Adrenal gland (tissue), 5 donors: ENCODE measurements around the gene MBTPS2.
"Not testable (repeated sequence)": the region's sequence is repeated elsewhere in the genome, so short reads cannot be mapped to it uniquely, and the experiment has no call there.

Experiments used
- POLR2A ChIP-seq, 2 donors: fragments of 450-650 bp; IDR thresholded peaks; one replicate each; pipeline ENCODE4 v1.6.1; 2017; ENCODE audit warnings: antibody characterized with exemption in 2 of 2, mild to moderate bottlenecking in 2 of 2, moderate library complexity in 1 of 2
- TF ChIP-seq, protein P1 (sequence below), 6 experiments: fragments of 450-650 bp in 4 of 6; fragments of 200-600 bp in 2 of 6; sonication (generic) in 1 of 6; IDR thresholded peaks; 1 replicate in 5 of 6; 2 replicates in 1 of 6; pipeline versions ENCODE4 v1.5.1 to v1.8.0; 2016 to 2021; ENCODE audit warnings: antibody characterized with exemption in 6 of 6, mild to moderate bottlenecking in 2 of 6, moderate library complexity in 1 of 6
- donor health status: DM: no; HTN: no; CAD: no.

DNA sequence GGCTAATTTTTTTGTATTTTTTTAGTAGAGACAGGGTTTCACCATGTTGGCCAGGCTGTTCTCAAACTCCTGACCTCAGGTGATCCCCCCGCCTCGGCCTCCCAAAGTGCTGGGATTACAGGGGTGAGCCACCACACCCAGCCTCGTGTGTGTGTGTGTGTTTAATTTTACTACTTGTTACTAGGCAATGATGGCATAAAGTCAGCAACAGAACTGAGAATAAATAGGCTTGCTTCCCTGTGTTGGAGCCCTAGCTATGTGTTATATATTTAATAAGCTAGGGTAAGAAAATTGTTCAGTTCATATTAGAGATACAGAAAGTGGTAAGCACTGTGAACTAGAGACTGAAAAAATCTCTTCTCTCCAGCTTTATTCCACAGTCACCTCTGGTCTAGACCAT lies 34.8 kb downstream of the MBTPS2 start:
- TF ChIP-seq POLR2A (IDR thresholded peaks at IDR 0.05): not testable (repeated sequence)
- TF ChIP-seq, protein P1, sequence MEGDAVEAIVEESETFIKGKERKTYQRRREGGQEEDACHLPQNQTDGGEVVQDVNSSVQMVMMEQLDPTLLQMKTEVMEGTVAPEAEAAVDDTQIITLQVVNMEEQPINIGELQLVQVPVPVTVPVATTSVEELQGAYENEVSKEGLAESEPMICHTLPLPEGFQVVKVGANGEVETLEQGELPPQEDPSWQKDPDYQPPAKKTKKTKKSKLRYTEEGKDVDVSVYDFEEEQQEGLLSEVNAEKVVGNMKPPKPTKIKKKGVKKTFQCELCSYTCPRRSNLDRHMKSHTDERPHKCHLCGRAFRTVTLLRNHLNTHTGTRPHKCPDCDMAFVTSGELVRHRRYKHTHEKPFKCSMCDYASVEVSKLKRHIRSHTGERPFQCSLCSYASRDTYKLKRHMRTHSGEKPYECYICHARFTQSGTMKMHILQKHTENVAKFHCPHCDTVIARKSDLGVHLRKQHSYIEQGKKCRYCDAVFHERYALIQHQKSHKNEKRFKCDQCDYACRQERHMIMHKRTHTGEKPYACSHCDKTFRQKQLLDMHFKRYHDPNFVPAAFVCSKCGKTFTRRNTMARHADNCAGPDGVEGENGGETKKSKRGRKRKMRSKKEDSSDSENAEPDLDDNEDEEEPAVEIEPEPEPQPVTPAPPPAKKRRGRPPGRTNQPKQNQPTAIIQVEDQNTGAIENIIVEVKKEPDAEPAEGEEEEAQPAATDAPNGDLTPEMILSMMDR (IDR thresholded peaks at IDR 0.05): not testable (repeated sequence)
